Measurements from ENCODE around the gene ZNF469. TPM values are rescaled to one million over a fixed set of nuclear protein-coding genes. Genes with fewer than 3 reads are reported as not detected.

The ZNF469 gene
- total and polyA plus RNA-seq, 9 of the 15 experiments (the other 6 are each of a cell fraction or from before 2014, with no cell fraction given), result 0.01 to 0.04 TPM; not detected in 7

DNA sequence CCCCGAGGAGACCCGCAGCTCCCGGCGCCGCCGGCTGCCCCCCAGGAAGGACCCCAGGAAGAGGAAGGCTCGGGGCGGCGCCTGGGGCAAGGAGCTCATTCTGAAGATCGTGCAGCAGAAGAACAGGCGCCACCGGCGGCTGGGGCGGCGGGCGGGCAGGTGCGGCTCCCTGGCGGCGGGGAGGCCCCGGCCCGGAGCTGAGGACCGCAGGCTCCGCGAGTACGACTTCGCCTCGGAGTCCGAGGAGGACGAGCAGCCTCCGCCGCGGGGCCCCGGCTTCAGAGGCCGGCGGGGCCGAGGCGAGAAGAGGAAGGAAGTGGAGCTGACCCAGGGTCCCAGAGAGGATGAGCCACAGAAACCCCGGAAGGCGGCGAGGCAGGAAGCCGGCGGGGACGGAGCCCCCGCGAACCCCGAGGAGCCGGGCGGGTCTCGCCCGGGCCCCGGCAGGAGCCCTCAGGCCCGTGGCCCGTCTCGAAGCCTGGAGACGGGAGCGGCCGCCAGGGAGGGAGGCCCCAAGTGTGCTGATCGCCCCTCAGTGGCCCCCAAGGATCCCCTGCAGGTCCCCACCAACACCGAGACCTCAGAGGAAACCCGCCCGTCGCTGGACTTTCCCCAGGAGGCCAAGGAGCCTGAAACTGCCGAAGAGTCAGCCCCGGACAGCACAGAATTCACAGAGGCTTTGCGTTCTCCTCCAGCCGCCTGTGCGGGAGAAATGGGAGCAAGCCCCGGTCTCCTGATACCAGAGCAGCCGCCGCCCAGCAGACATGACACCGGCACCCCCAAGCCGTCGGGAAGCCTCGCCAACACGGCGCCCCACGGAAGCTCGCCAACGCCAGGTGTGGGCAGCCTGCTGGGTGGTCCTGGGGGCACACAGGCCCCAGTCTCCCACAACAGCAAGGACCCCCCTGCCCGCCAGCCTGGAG is 48.0 kb downstream of the ZNF469 start:
- ChIA-PET CTCF (ENCODE audit: low intra/inter-chr PET ratio) (no interaction called here), POLR2A (interaction anchor here (0.5 to 1.0 kb wide), 5 partner anchors 15 to 221 kb away, joined by 3 to 7 read pairs (median 3); partner anchors contain the start of gene ZC3H18)
- ATAC-seq (peak; percentile 60), DNase-seq (ENCODE audit: extremely low read depth in 1 of 4, low spot score in 3 of 4) (peak; percentile 41 to 52 (median 50)), FAIRE-seq (no peak)
- Histone ChIP-seq H3K27me3 (ENCODE audit: control insufficient read depth in 2 of 2, insufficient read depth in 2 of 2, low read length in 2 of 2) (peaks cover 39 to 78% of the 10 kb centered on the region in 2 experiments), H4K20me1 (replicated peaks; ENCODE audit: control insufficient read depth, insufficient read depth, low read length) (peaks cover 6% of the 10 kb centered on the region; the same call in 1 of the 2 replicates), H3K4me3 (peak overlapping the region; percentile 9; the same call in 1 of the 2 replicates), H3K36me3 (ENCODE audit: control insufficient read depth, insufficient read depth, low read length) (no peaks in the 10 kb centered on the region), H3K9ac (ENCODE audit: insufficient read depth in 1 of 2, low read depth in 2 of 2, low read length in 2 of 2) (peak overlapping the region in 1 of 2 experiments; percentile 3; a peak in 2 of 4 replicates), H3K79me2 (ENCODE audit: control insufficient read depth, insufficient read depth, low read length) (no peaks in the 10 kb centered on the region), H3K4me1 (replicated peaks in 1 of 2; ENCODE audit: control insufficient read depth in 2 of 2, insufficient read depth in 2 of 2, low read length in 2 of 2) (peaks cover 0 to 72% of the 10 kb centered on the region in 2 experiments; a peak in 2 of 5 replicates), H3K27ac (ENCODE audit: extremely low read depth, low read depth, low read length) (no peak overlapping the region), H2AFZ (ENCODE audit: low read depth, low read length) (peak overlapping the region; percentile 44; the same call in 1 of the 2 replicates), H3K9me3 (replicated peaks; ENCODE audit: control insufficient read depth, insufficient read depth, low read depth, low read length) (no peaks in the 10 kb centered on the region), H3K9me1 (ENCODE audit: control insufficient read depth, insufficient read depth, low read length) (no peaks in the 10 kb centered on the region), H3K4me2 (ENCODE audit: insufficient read depth, low read length) (no peak overlapping the region; the same call in 1 of the 2 replicates)
- intact Hi-C loops (cut with micrococcal nuclease), result no loop called here
- WGBS (ENCODE audit: insufficient coverage, low coverage, missing lambda C conversion rate), result 4% methylated on average over 51 of the region's 80 CpGs
- in situ Hi-C loops (cut with MboI), result no loop called here
- no TSS peak for BruUV-seq (replicated peaks)
- TF ChIP-seq PHF8 (IDR thresholded peaks at IDR 0.05; ENCODE audit: borderline replicate concordance, low read length) (peak; percentile 19; the same call in 1 of the 2 replicates), ZBTB7A (IDR thresholded peaks at IDR 0.05; ENCODE audit: borderline replicate concordance, control insufficient read depth, low read depth, low read length) (peak; percentile 41; the same call in 1 of the 2 replicates), TCF7 (IDR thresholded peaks at IDR 0.05; ENCODE audit: borderline replicate concordance) (no peak)
- TF ChIP-seq, protein P1, sequence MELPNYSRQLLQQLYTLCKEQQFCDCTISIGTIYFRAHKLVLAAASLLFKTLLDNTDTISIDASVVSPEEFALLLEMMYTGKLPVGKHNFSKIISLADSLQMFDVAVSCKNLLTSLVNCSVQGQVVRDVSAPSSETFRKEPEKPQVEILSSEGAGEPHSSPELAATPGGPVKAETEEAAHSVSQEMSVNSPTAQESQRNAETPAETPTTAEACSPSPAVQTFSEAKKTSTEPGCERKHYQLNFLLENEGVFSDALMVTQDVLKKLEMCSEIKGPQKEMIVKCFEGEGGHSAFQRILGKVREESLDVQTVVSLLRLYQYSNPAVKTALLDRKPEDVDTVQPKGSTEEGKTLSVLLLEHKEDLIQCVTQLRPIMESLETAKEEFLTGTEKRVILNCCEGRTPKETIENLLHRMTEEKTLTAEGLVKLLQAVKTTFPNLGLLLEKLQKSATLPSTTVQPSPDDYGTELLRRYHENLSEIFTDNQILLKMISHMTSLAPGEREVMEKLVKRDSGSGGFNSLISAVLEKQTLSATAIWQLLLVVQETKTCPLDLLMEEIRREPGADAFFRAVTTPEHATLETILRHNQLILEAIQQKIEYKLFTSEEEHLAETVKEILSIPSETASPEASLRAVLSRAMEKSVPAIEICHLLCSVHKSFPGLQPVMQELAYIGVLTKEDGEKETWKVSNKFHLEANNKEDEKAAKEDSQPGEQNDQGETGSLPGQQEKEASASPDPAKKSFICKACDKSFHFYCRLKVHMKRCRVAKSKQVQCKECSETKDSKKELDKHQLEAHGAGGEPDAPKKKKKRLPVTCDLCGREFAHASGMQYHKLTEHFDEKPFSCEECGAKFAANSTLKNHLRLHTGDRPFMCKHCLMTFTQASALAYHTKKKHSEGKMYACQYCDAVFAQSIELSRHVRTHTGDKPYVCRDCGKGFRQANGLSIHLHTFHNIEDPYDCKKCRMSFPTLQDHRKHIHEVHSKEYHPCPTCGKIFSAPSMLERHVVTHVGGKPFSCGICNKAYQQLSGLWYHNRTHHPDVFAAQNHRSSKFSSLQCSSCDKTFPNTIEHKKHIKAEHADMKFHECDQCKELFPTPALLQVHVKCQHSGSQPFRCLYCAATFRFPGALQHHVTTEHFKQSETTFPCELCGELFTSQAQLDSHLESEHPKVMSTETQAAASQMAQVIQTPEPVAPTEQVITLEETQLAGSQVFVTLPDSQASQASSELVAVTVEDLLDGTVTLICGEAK (IDR thresholded peaks at IDR 0.05), result peak; percentile 27; the same call in 1 of the 2 replicates
- TF ChIP-seq, protein P1 (CRISPR knock-in tag; IDR thresholded peaks at IDR 0.05), result no peak
- TF ChIP-seq, protein P2, sequence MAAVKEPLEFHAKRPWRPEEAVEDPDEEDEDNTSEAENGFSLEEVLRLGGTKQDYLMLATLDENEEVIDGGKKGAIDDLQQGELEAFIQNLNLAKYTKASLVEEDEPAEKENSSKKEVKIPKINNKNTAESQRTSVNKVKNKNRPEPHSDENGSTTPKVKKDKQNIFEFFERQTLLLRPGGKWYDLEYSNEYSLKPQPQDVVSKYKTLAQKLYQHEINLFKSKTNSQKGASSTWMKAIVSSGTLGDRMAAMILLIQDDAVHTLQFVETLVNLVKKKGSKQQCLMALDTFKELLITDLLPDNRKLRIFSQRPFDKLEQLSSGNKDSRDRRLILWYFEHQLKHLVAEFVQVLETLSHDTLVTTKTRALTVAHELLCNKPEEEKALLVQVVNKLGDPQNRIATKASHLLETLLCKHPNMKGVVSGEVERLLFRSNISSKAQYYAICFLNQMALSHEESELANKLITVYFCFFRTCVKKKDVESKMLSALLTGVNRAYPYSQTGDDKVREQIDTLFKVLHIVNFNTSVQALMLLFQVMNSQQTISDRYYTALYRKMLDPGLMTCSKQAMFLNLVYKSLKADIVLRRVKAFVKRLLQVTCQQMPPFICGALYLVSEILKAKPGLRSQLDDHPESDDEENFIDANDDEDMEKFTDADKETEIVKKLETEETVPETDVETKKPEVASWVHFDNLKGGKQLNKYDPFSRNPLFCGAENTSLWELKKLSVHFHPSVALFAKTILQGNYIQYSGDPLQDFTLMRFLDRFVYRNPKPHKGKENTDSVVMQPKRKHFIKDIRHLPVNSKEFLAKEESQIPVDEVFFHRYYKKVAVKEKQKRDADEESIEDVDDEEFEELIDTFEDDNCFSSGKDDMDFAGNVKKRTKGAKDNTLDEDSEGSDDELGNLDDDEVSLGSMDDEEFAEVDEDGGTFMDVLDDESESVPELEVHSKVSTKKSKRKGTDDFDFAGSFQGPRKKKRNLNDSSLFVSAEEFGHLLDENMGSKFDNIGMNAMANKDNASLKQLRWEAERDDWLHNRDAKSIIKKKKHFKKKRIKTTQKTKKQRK (IDR thresholded peaks at IDR 0.05; ENCODE audit: borderline replicate concordance, low read depth, low read length), result no peak

All from K562 (cell line).